Adrenal gland (tissue), 5 donors: ENCODE measurements around the gene TNFAIP3.

Source experiments
- POLR2A ChIP-seq, 2 donors: fragments of 450-650 bp; IDR thresholded peaks; one replicate each; pipeline ENCODE4 v1.6.1; 2017; ENCODE audit warnings: antibody characterized with exemption in 2 of 2, mild to moderate bottlenecking in 2 of 2, moderate library complexity in 1 of 2
- TF ChIP-seq, protein P1 (sequence below), 6 experiments: fragments of 450-650 bp in 4 of 6; fragments of 200-600 bp in 2 of 6; sonication (generic) in 1 of 6; IDR thresholded peaks; 1 replicate in 5 of 6; 2 replicates in 1 of 6; pipeline versions ENCODE4 v1.5.1 to v1.8.0; 2016 to 2021; ENCODE audit warnings: antibody characterized with exemption in 6 of 6, mild to moderate bottlenecking in 2 of 6, moderate library complexity in 1 of 6
- donor health status: DM: no; HTN: no; CAD: no.

- TF ChIP-seq, protein P1, sequence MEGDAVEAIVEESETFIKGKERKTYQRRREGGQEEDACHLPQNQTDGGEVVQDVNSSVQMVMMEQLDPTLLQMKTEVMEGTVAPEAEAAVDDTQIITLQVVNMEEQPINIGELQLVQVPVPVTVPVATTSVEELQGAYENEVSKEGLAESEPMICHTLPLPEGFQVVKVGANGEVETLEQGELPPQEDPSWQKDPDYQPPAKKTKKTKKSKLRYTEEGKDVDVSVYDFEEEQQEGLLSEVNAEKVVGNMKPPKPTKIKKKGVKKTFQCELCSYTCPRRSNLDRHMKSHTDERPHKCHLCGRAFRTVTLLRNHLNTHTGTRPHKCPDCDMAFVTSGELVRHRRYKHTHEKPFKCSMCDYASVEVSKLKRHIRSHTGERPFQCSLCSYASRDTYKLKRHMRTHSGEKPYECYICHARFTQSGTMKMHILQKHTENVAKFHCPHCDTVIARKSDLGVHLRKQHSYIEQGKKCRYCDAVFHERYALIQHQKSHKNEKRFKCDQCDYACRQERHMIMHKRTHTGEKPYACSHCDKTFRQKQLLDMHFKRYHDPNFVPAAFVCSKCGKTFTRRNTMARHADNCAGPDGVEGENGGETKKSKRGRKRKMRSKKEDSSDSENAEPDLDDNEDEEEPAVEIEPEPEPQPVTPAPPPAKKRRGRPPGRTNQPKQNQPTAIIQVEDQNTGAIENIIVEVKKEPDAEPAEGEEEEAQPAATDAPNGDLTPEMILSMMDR (IDR thresholded peaks at IDR 0.05): no peak
- TF ChIP-seq POLR2A (IDR thresholded peaks at IDR 0.05): no peak
These were observed 13.4 kb upstream of the TNFAIP3 start for GRCh38 chr6:137853569-137854213.
